ENCODE measurements around the gene WHAMM. TPM values are rescaled to one million over a fixed set of nuclear protein-coding genes. Genes with fewer than 3 reads are reported as not detected.
"Not testable (repeated sequence)": the region's sequence is repeated elsewhere in the genome, so short reads cannot be mapped to it uniquely, and the experiment has no call there.

Gene WHAMM
- total RNA-seq, 1 experiment from 2014 or later = 6.9 TPM

GRCh38 chr15:82812994-82813393 lies 3.6 kb downstream of the WHAMM start:
- BruUV-seq (replicated peaks) = no TSS peak
- CTCF ChIA-PET = no interaction called here
- TF ChIP-seq CTCF (conservative IDR thresholded peaks at IDR 0.05) (no peak), EZH2 (IDR thresholded peaks at IDR 0.05; ENCODE audit: low read depth) (no peak)
- Histone ChIP-seq H3K27ac (no peak overlapping the region), H3K4me2 (no peak overlapping the region), H3K4me3 (no peak overlapping the region), H3K79me2 (ENCODE audit: low read depth) (peaks cover 37% of the 10 kb centered on the region), H3K4me1 (replicated peaks; ENCODE audit: insufficient read depth) (peaks cover 17% of the 10 kb centered on the region), H3K36me3 (ENCODE audit: low read depth) (peaks cover 11% of the 10 kb centered on the region; the same call in 1 of the 2 replicates), H3F3A (ENCODE audit: insufficient read depth, low read depth) (peaks cover 16% of the 10 kb centered on the region; the same call in 1 of the 2 replicates), H4K20me1 (ENCODE audit: insufficient read depth) (no peaks in the 10 kb centered on the region), H3K27me3 (ENCODE audit: insufficient read depth, low read depth) (no peaks in the 10 kb centered on the region), H3K9me2 (ENCODE audit: insufficient read depth) (no peaks in the 10 kb centered on the region), H2AFZ (no peak overlapping the region), H3K9me3 (ENCODE audit: insufficient read depth, low read depth) (no peaks in the 10 kb centered on the region)
- intact Hi-C loops (cut with micrococcal nuclease; ENCODE audit: unreplicated experiment) = no loop called here
- no peak for DNase-seq
- POLR2A ChIA-PET (ENCODE audit: unreplicated experiment) = interaction anchor here (0.8 kb wide), 1 partner anchor 63 kb away, joined by 4 read pairs; no protein-coding TSS in a partner anchor

DNA sequence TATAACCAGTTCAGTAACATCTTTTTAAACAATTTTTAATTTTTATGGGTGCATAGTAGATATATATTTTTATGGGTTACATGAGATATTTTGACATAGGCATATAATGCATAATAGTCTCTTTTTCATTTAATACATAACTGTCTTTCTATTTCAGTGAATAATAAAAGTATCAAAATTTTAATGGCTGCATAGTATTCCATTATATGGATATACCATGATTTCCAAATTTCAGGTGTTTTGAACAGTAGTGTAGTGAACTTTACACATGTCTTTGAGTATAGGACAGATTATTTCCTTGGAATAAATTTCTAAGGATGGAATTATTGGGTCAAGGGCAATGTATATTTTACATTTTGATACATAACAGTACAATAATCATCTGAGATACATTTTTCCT lies 10.7 kb downstream of the WHAMM start:
- Histone ChIP-seq H3K27me3 (ENCODE audit: insufficient read depth, low read depth) (no peaks in the 10 kb centered on the region), H3F3A (ENCODE audit: insufficient read depth, low read depth) (0 out of 2 replicates have a peak, but pooled peaks cover 2% of the 10 kb centered on the region), H3K79me2 (ENCODE audit: low read depth) (peaks cover 4% of the 10 kb centered on the region; the same call in 1 of the 2 replicates), H3K9me3 (ENCODE audit: insufficient read depth, low read depth) (no peaks in the 10 kb centered on the region), H3K36me3 (ENCODE audit: low read depth) (peaks cover 18% of the 10 kb centered on the region; the same call in 1 of the 2 replicates), H3K9me2 (ENCODE audit: insufficient read depth) (no peaks in the 10 kb centered on the region), H2AFZ (no peak overlapping the region), H3K4me1 (replicated peaks; ENCODE audit: insufficient read depth) (no peaks in the 10 kb centered on the region), H4K20me1 (ENCODE audit: insufficient read depth) (no peaks in the 10 kb centered on the region), H3K4me3 (no peak overlapping the region), H3K27ac (no peak overlapping the region), H3K4me2 (no peak overlapping the region)
- CTCF ChIA-PET = no interaction called here
- intact Hi-C loops (cut with micrococcal nuclease; ENCODE audit: unreplicated experiment) = no loop called here
- DNase-seq = no peak
- TF ChIP-seq EZH2 (IDR thresholded peaks at IDR 0.05; ENCODE audit: low read depth) (no peak), CTCF (conservative IDR thresholded peaks at IDR 0.05) (no peak)
- no TSS peak for BruUV-seq (replicated peaks)
- POLR2A ChIA-PET (ENCODE audit: unreplicated experiment) = no interaction called here

GRCh38 chr15:82821396-82821795 lies 12.0 kb downstream of the WHAMM start:
- H3K4me1 ChIP-seq (replicated peaks; ENCODE audit: insufficient read depth); CTCF ChIA-PET; H3K27me3 ChIP-seq (ENCODE audit: insufficient read depth, low read depth); H4K20me1 ChIP-seq (ENCODE audit: insufficient read depth); DNase-seq; H3K27ac ChIP-seq; H3K9me2 ChIP-seq (ENCODE audit: insufficient read depth); H3K79me2 ChIP-seq (ENCODE audit: low read depth); H3K4me2 ChIP-seq; H3K4me3 ChIP-seq; H2AFZ ChIP-seq; BruUV-seq (replicated peaks); intact Hi-C loops (cut with micrococcal nuclease; ENCODE audit: unreplicated experiment); H3K9me3 ChIP-seq (ENCODE audit: insufficient read depth, low read depth); POLR2A ChIA-PET (ENCODE audit: unreplicated experiment); H3F3A ChIP-seq (ENCODE audit: insufficient read depth, low read depth): not testable (repeated sequence)
- peaks cover 19% of the 10 kb centered on the region; the same call in 1 of the 2 replicates for H3K36me3 ChIP-seq (ENCODE audit: low read depth)

- H3K27ac ChIP-seq; H3K4me3 ChIP-seq; BruUV-seq (replicated peaks); H3K79me2 ChIP-seq (ENCODE audit: low read depth); DNase-seq; H3F3A ChIP-seq (ENCODE audit: insufficient read depth, low read depth); H3K27me3 ChIP-seq (ENCODE audit: insufficient read depth, low read depth); CTCF ChIA-PET; POLR2A ChIA-PET (ENCODE audit: unreplicated experiment); H3K9me2 ChIP-seq (ENCODE audit: insufficient read depth); H4K20me1 ChIP-seq (ENCODE audit: insufficient read depth); H3K4me1 ChIP-seq (replicated peaks; ENCODE audit: insufficient read depth); intact Hi-C loops (cut with micrococcal nuclease; ENCODE audit: unreplicated experiment); H3K9me3 ChIP-seq (ENCODE audit: insufficient read depth, low read depth); H2AFZ ChIP-seq; H3K4me2 ChIP-seq: not testable (repeated sequence)
- peaks cover 19% of the 10 kb centered on the region; the same call in 1 of the 2 replicates for H3K36me3 ChIP-seq (ENCODE audit: low read depth)
These were observed 12.4 kb downstream of the WHAMM start for GRCh38 chr15:82821851-82822250.

All from PC-9 (cell line).